Lower lobe of right lung (tissue), 2 donors: ENCODE results near the gene C1orf53. TPM values are rescaled to one million over a fixed set of nuclear protein-coding genes. Genes with fewer than 3 reads are reported as not detected.
A peak's percentile ranks its signal among the peaks of the same experiment; 100 is the strongest.

Source experiments
- ATAC-seq, 2 donors: fragments of 200-7000 bp; cut with Tn5 transposase; one replicate each; pipeline ENCODE4 v1.9.1; 2020 to 2022; ENCODE audit warnings: mild to moderate bottlenecking in 2 of 2, moderate library complexity in 2 of 2
- DNase-seq: peaks from one replicate; pipeline ENCODE4 v3.0.0-alpha.2; 2020
- H3K27ac ChIP-seq: fragments of 200-600 bp; one replicate; pipeline ENCODE4 v1.8.0; 2022
- H3K27me3 ChIP-seq: fragments of 200-600 bp; one replicate; pipeline ENCODE4 v1.8.0; 2022; ENCODE audit warnings: low read depth
- H3K36me3 ChIP-seq: fragments of 200-600 bp; one replicate; pipeline ENCODE4 v1.8.0; 2022; ENCODE audit warnings: mild to moderate bottlenecking
- H3K4me1 ChIP-seq: fragments of 200-600 bp; one replicate; pipeline ENCODE4 v1.8.0; 2022
- H3K4me3 ChIP-seq: fragments of 200-600 bp; one replicate; pipeline ENCODE4 v1.8.0; 2022; ENCODE audit warnings: mild to moderate bottlenecking
- H3K9me3 ChIP-seq: fragments of 200-600 bp; one replicate; pipeline ENCODE4 v1.8.0; 2022
- CTCF ChIP-seq: fragments of 200-600 bp; IDR thresholded peaks from one replicate; pipeline ENCODE4 v1.8.0; 2022; ENCODE audit warnings: antibody characterized with exemption, mild to moderate bottlenecking
- intact Hi-C: fragments of 100-400 bp; cut with DNase I; formaldehyde crosslinking; loops from one replicate; pipeline ENCODE4 v1.11.0; 2022
- total RNA-seq: library from RNA; stranded (reverse); fragmentation: NEBNext Ultra II Directional; extraction: Animal tissue kit (Norgen Biotek cat#: 25700); gene quantifications from one replicate; pipeline ENCODE4 v1.2.1, GENCODE V29; 2021
- donor health status: DM: no; HTN: yes; CAD: no; lungs with severe emphysema.

Gene C1orf53
- total RNA-seq, 1 donor from 2014 or later, result 2.0 TPM

GRCh38 chr1:197916500-197916983 is 14.1 kb downstream of the C1orf53 start:
- Histone ChIP-seq H3K4me1 (peaks cover 76% of the 10 kb centered on the region), H3K9me3 (no peaks in the 10 kb centered on the region), H3K36me3 (no peaks in the 10 kb centered on the region), H3K27me3 (peaks cover 100% of the 10 kb centered on the region), H3K27ac (no peak overlapping the region), H3K4me3 (peak overlapping the region; percentile 48)
- DNase-seq (peak; percentile 42), ATAC-seq (no peak)
- TF ChIP-seq CTCF, result no peak
- intact Hi-C loops, result no loop called here

GRCh38 chr1:197917805-197918651 is 15.6 kb downstream of the C1orf53 start:
- Histone ChIP-seq H3K9me3 (no peaks in the 10 kb centered on the region), H3K27me3 (peaks cover 98% of the 10 kb centered on the region), H3K36me3 (no peaks in the 10 kb centered on the region), H3K4me1 (peaks cover 61% of the 10 kb centered on the region), H3K4me3 (peak overlapping the region; percentile 48), H3K27ac (no peak overlapping the region)
- intact Hi-C loops, result no loop called here
- peak; percentile 50 for DNase-seq
- ATAC-seq, result peak; percentile 24 to 48
- TF ChIP-seq CTCF, result no peak

GRCh38 chr1:197918807-197919345 is 16.4 kb downstream of the C1orf53 start:
- H3K4me3 ChIP-seq, result peak overlapping the region; percentile 48
- no peaks in the 10 kb centered on the region for H3K36me3 ChIP-seq
- no peaks in the 10 kb centered on the region for H3K9me3 ChIP-seq
- ATAC-seq (no peak), DNase-seq (no peak)
- peaks cover 90% of the 10 kb centered on the region for H3K27me3 ChIP-seq
- peaks cover 53% of the 10 kb centered on the region for H3K4me1 ChIP-seq
- H3K27ac ChIP-seq, result no peak overlapping the region
- intact Hi-C loops, result no loop called here
- TF ChIP-seq CTCF, result no peak

- intact Hi-C loops, result no loop called here
- Histone ChIP-seq H3K4me1 (peaks cover 53% of the 10 kb centered on the region), H3K9me3 (no peaks in the 10 kb centered on the region), H3K36me3 (no peaks in the 10 kb centered on the region), H3K27me3 (peaks cover 84% of the 10 kb centered on the region), H3K4me3 (peak overlapping the region; percentile 48), H3K27ac (no peak overlapping the region)
- TF ChIP-seq CTCF, result no peak
- DNase-seq (peak; percentile 40), ATAC-seq (no peak)
Observed at GRCh38 chr1:197919346-197920066, 17.1 kb downstream of the C1orf53 start.

- intact Hi-C loops, result no loop called here
- TF ChIP-seq CTCF, result no peak
- no peak for DNase-seq
- Histone ChIP-seq H3K27me3 (peaks cover 79% of the 10 kb centered on the region), H3K9me3 (no peaks in the 10 kb centered on the region), H3K36me3 (no peaks in the 10 kb centered on the region), H3K27ac (no peak overlapping the region), H3K4me1 (peaks cover 53% of the 10 kb centered on the region), H3K4me3 (peak overlapping the region; percentile 1)
- ATAC-seq, result no peak
Observed at GRCh38 chr1:197920067-197920396, 17.6 kb downstream of the C1orf53 start.
